Naive thymus-derived CD4-positive, alpha-beta T cell (primary cell): Measurements from ENCODE around the gene ZNF670. TPM values are rescaled to one million over a fixed set of nuclear protein-coding genes. Genes with fewer than 3 reads are reported as not detected.
A peak's percentile ranks its signal among the peaks of the same experiment; 100 is the strongest.

Experiments used
- ATAC-seq: fragments of 150-1000 bp; cut with Tn5 transposase; 2 replicates; pipeline ENCODE4 v1.10.0; 2021; ENCODE audit warnings: mild to moderate bottlenecking, moderate library complexity
- CTCF ChIA-PET: fragments of 350-600 bp; sonication (Branson Sonifier 250); formaldehyde crosslinking; loops from one replicate; lab custom pipeline; 2021; ENCODE audit warnings: antibody characterized with exemption; lab: Charles Lee
- POLR2A ChIA-PET: fragments of 350-600 bp; sonication (Branson Sonifier 250); formaldehyde crosslinking; loops from one replicate; lab custom pipeline; 2021; ENCODE audit warnings: antibody characterized with exemption, inconsistent platforms; lab: Charles Lee
- DNase-seq, 9 donors: peaks; one replicate each; pipeline versions ENCODE4 v3.0.0 to v3.0.0-alpha.2; 2020 to 2022; ENCODE audit warnings: mixed read lengths in 1 of 9
- H3K27ac ChIP-seq: one replicate; pipeline ENCODE4 v1.7.0; 2013; ENCODE audit warnings: mild to moderate bottlenecking, low read depth, low read length, moderate library complexity
- H3K27me3 ChIP-seq, 2 donors: one replicate each; pipeline ENCODE4 v1.7.0; 2013; ENCODE audit warnings: low read length in 2 of 2, mild to moderate bottlenecking in 2 of 2, moderate library complexity in 2 of 2; ENCODE audit not compliant: control insufficient read depth in 2 of 2, insufficient read depth in 2 of 2
- H3K36me3 ChIP-seq, 3 experiments: 1 replicate in 2 of 3; 2 replicates in 1 of 3; pipeline ENCODE4 v1.7.0; 2013; ENCODE audit warnings: low read length in 3 of 3, mild to moderate bottlenecking in 3 of 3, moderate library complexity in 1 of 3; ENCODE audit not compliant: insufficient read depth in 3 of 3, control insufficient read depth in 2 of 3
- H3K4me1 ChIP-seq, 2 donors: one replicate each; pipeline ENCODE4 v1.7.0; 2013; ENCODE audit warnings: low read length in 2 of 2, mild to moderate bottlenecking in 2 of 2, moderate library complexity in 1 of 2; ENCODE audit not compliant: control insufficient read depth in 2 of 2, insufficient read depth in 2 of 2
- H3K4me3 ChIP-seq: 2 replicates; pipeline ENCODE4 v1.7.0; 2013; ENCODE audit warnings: mild to moderate bottlenecking, low read length
- H3K9me3 ChIP-seq, 3 experiments: 1 replicate in 2 of 3; 2 replicates in 1 of 3; pipeline ENCODE4 v1.7.0; 2013; ENCODE audit warnings: low read length in 3 of 3; ENCODE audit not compliant: control insufficient read depth in 2 of 3
- H3K27ac Mint-ChIP-seq, 9 donors: one replicate each; pipeline ENCODE4 v1.8.0; 2020 to 2022; ENCODE audit warnings: mixed read lengths in 9 of 9, mild to moderate bottlenecking in 8 of 9, moderate library complexity in 5 of 9, inconsistent platforms in 2 of 9
- H3K27me3 Mint-ChIP-seq, 5 donors: one replicate each; pipeline ENCODE4 v1.8.0; 2021 to 2022; ENCODE audit warnings: mixed read lengths in 5 of 5, mild to moderate bottlenecking in 1 of 5
- H3K36me3 Mint-ChIP-seq, 5 donors: one replicate each; pipeline ENCODE4 v1.8.0; 2020 to 2022; ENCODE audit warnings: mixed read lengths in 5 of 5, mild to moderate bottlenecking in 3 of 5, inconsistent platforms in 1 of 5
- H3K4me1 Mint-ChIP-seq, 7 donors: one replicate each; pipeline ENCODE4 v1.8.0; 2020 to 2022; ENCODE audit warnings: mixed read lengths in 7 of 7, mild to moderate bottlenecking in 3 of 7, inconsistent platforms in 1 of 7
- H3K4me3 Mint-ChIP-seq, 10 donors: one replicate each; pipeline ENCODE4 v1.8.0; 2020 to 2022; ENCODE audit warnings: mild to moderate bottlenecking in 10 of 10, mixed read lengths in 10 of 10, moderate library complexity in 6 of 10, inconsistent platforms in 2 of 10
- H3K9me3 Mint-ChIP-seq, 11 donors: one replicate each; pipeline ENCODE4 v1.8.0; 2020 to 2022; ENCODE audit warnings: mixed read lengths in 11 of 11, mild to moderate bottlenecking in 4 of 11, inconsistent platforms in 1 of 11, moderate library complexity in 1 of 11
- intact Hi-C, 2 donors: fragments of 100-400 bp; cut with micrococcal nuclease; formaldehyde crosslinking; loops; one replicate each; pipeline ENCODE4 v1.15.1; 2023
- polyA plus RNA-seq, 2 donors: library from polyadenylated mRNA; unstranded; fragments of 300-500 nt; fragmentation: Illumina TruSeq; gene quantifications; one replicate each; pipeline ENCODE4 v1.2.3, GENCODE V29; 2021
- total RNA-seq, 6 experiments: library from RNA in 5 of 6; stranded (reverse) in 5 of 6; gene quantifications; 1 replicate in 5 of 6; 2 replicates in 1 of 6; pipeline ENCODE4 v1.2.3 and lab custom pipeline; 2021 to 2026

The ZNF670 gene
- total and polyA plus RNA-seq, 7 experiments from 2014 or later: 0.56 to 4.0 (median 1.6) TPM

DNA sequence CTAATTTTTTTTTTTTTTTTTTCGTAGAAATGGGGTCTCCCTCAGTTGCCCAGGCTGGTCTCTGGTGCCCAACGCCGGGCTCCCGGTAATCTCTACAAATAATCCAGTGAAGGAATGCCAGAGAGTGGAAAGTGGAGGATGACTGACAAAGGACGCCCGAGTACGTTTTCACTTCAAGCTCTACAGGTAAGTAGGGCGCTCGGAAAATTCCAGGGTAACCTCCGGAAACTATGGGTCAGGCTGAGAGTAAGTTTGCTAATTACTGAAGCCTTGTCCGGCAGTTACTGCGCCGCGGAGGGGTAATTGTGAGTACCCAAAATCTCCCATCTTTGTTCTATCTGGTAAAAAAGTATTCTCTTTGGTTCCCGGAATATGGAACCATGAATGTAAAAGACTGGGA lies 27.4 kb upstream of the ZNF670 start:
- Mint-ChIP-seq H3K27ac (no peak overlapping the region), H3K36me3 (peaks cover 15 to 33% (median 24%) of the 10 kb centered on the region in 5 donors), H3K27me3 (peaks cover 30 to 39% (median 38%) of the 10 kb centered on the region in 5 donors), H3K4me1 (peaks cover 11 to 34% (median 23%) of the 10 kb centered on the region in 7 donors), H3K4me3 (peak overlapping the region in 4 of 10 donors; percentile 12 to 21 (median 20)), H3K9me3 (peaks cover 3 to 37% (median 25%) of the 10 kb centered on the region in 11 donors)
- DNase-seq (no peak), ATAC-seq (no peak)
- intact Hi-C loops: loop anchor here (10.0 kb wide), 2 partner anchors 69 to 601 kb away; partner anchors contain the start of genes SMYD3 (in 1 of the 2) and ZNF124 (in 1 of the 2)
- ChIA-PET POLR2A (interaction anchor here (1.4 kb wide), 1 partner anchor 225 kb away, joined by 4 read pairs; no protein-coding TSS in a partner anchor), CTCF (no interaction called here)
- H3K27me3 ChIP-seq: peaks cover 0 to 4% of the 10 kb centered on the region in 2 donors
- peaks cover 11 to 20% (median 12%) of the 10 kb centered on the region in 3 experiments for H3K36me3 ChIP-seq
- peaks cover 4 to 9% of the 10 kb centered on the region in 2 donors for H3K4me1 ChIP-seq
- no peak overlapping the region for H3K4me3 ChIP-seq
- no peak overlapping the region for H3K27ac ChIP-seq
- peaks cover 0 to 16% (median 10%) of the 10 kb centered on the region in 3 experiments for H3K9me3 ChIP-seq

DNA sequence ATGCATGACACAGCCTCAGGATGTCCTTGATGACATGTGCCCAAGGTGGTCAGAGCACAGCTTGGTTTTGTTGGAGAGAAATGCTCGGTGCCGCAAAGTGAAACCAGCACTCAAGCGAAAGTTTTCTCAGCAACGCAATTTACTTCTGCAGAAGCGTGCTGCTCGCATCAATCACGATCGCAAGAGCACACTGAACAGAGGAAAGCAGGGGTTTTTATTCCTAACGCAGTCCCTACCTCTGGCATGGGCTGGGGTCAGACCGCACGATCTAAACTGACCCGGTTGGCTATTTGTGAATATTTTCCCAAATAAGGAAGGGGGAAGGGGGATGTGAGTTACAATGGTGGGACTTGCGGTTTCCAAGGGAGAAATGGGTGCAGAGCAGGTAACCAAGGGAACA lies 26.4 kb upstream of the ZNF670 start:
- H3K9me3 ChIP-seq: peaks cover 0 to 26% (median 19%) of the 10 kb centered on the region in 3 experiments
- peaks cover 19 to 40% (median 33%) of the 10 kb centered on the region in 5 donors for H3K36me3 Mint-ChIP-seq
- peaks cover 22 to 33% (median 30%) of the 10 kb centered on the region in 5 donors for H3K27me3 Mint-ChIP-seq
- ChIA-PET POLR2A (interaction anchor here (1.0 to 2.2 kb wide), 5 partner anchors 10 to 226 kb away, joined by 3 to 11 read pairs (median 4); partner anchors contain the start of genes AHCTF1 and ZNF670), CTCF (no interaction called here)
- peak overlapping the region in 3 of 9 donors; percentile 51 to 80 (median 77) for H3K27ac Mint-ChIP-seq
- H3K4me1 ChIP-seq: peaks cover 3 to 4% of the 10 kb centered on the region in 2 donors
- H3K36me3 ChIP-seq: peaks cover 19 to 29% (median 20%) of the 10 kb centered on the region in 3 experiments
- intact Hi-C loops: loop anchor here (1.0 to 10.0 kb wide), 8 partner anchors 27 to 600 kb away; partner anchors contain the start of genes CNST (in 2 of the 2), TFB2M (in 2 of the 2), ZNF496 (in 2 of the 2) and ZNF670 (in 2 of the 2)
- DNase-seq (no peak), ATAC-seq (no peak)
- peaks cover 0 to 1% of the 10 kb centered on the region in 2 donors for H3K27me3 ChIP-seq
- peaks cover 6 to 29% (median 19%) of the 10 kb centered on the region in 7 donors for H3K4me1 Mint-ChIP-seq
- no peak overlapping the region for H3K4me3 ChIP-seq
- H3K9me3 Mint-ChIP-seq: peaks cover 3 to 47% (median 35%) of the 10 kb centered on the region in 11 donors
- peak overlapping the region; percentile 12 to 93 (median 86) for H3K4me3 Mint-ChIP-seq
- H3K27ac ChIP-seq: no peak overlapping the region

DNA sequence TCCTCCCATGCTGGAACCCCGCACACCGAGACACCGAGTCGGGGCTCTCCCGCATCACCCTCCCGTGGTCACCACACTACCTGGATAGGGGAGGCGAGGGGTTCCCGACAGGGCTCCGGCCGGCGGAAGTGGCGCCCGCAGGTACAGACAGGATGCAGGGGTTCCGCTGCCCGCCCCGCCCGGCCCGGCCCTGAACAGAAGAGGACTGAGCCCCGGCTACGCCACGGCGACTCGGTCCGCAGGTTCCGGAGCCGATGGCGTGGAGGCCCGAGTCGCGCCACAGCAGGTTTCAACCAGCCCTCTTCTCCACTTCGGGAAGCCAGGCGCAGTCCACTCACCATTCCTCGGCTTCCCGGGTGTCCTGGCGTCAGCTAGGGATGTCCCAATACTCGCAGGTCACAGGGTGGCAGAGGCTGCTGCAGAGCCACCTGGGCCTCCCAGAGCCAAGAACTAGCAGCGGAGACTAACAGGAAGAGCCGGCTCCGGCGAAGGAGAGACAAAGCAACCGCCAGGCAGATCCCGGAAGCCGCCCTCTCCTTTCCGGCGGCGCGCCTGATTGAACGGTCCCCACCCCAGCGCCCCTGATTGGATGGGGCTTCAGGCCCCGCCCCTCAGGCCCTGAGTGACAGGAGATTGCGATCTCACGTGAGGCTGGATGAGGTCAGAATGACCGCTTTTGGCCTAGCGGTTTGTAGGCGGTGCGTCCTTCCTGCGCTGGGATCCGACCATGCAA lies 25.4 kb upstream of the ZNF670 start, which contains the start of gene ZNF669:
ZNF669 (minus strand) TSS at position 498 of the 733 bp plus-strand sequence; CDS start at position 341, 157 bp downstream.
- Mint-ChIP-seq H3K4me1 (peaks cover 6 to 24% (median 16%) of the 10 kb centered on the region in 7 donors), H3K9me3 (peaks cover 3 to 55% (median 34%) of the 10 kb centered on the region in 11 donors), H3K36me3 (peaks cover 19 to 46% (median 33%) of the 10 kb centered on the region in 5 donors), H3K4me3 (peak within 1 kb of the TSS; percentile 83 to 93 (median 91)), H3K27ac (peak within 1 kb of the TSS; percentile 70 to 93 (median 81)), H3K27me3 (peaks cover 15 to 25% (median 21%) of the 10 kb centered on the region in 5 donors)
- Histone ChIP-seq H3K4me3 (peak within 1 kb of the TSS; percentile 96), H3K27me3 (no peaks in the 10 kb centered on the region), H3K9me3 (peaks cover 0 to 34% (median 19%) of the 10 kb centered on the region in 3 experiments), H3K4me1 (peaks cover 3 to 4% of the 10 kb centered on the region in 2 donors), H3K36me3 (peaks cover 19 to 29% (median 20%) of the 10 kb centered on the region in 3 experiments), H3K27ac (peak within 1 kb of the TSS; percentile 82)
- DNase-seq (peak; percentile 84 to 91 (median 89)), ATAC-seq (peak; percentile 99)
- ChIA-PET CTCF (no interaction called here), POLR2A (interaction anchor here (1.0 to 2.2 kb wide), 6 partner anchors 11 to 227 kb away, joined by 3 to 11 read pairs (median 4); partner anchors contain the start of genes AHCTF1 and ZNF670)
- intact Hi-C loops: loop anchor here (1.0 to 10.0 kb wide), 8 partner anchors 26 to 599 kb away; partner anchors contain the start of genes CNST (in 2 of the 2), TFB2M (in 2 of the 2), ZNF496 (in 2 of the 2) and ZNF670 (in 2 of the 2)

DNA sequence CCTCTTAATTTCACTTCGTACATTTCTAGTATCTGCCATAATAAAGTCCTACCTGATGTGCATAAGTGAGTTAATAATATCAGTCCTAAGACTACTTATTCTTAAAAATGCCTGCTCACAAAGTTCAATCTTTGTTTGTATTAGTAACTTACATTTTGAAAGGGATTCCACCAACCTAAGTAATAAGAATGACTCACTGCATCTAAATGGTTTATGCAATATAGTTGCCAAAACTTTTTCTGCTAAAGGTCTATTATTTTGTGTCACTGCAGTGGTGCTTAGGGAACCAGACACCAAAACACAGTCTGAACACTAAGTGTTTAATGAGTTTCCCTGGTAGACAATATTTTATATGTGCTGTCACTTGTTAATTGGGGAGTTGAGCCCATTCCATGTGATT lies 23.8 kb upstream of the ZNF670 start:
- H3K36me3 ChIP-seq: peaks cover 19 to 34% (median 20%) of the 10 kb centered on the region in 3 experiments

DNA sequence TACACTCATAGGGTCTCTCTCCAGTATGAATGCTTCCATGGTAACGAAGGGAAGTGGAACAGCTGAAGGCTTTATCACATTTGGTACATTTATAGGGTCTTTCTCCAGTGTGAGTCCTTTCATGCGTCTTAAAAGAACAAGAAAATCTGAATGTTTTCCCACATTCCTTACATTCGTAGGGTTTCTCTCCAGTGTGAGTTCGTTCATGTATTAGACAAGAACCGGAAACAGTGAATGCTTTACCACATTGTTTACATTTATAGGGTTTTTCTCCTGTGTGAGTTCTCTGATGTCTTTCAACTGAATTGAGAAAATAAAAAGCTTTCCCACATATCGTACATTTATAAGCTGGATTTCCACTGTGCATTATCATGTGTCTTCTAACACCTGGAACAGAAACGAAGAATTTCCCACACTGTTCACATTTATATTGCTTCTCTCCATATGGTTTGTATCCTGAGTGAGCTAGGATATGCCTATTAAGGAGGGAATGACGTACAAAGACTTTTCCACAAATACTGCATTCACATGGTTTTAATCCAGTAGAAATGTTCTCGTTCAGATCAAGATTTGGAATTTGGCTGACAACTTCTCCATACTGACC lies 22.2 kb upstream of the ZNF670 start:
- Mint-ChIP-seq H3K4me1 (peaks cover 6 to 24% (median 16%) of the 10 kb centered on the region in 7 donors), H3K36me3 (peaks cover 24 to 76% (median 52%) of the 10 kb centered on the region in 5 donors), H3K9me3 (peaks cover 10 to 88% (median 56%) of the 10 kb centered on the region in 11 donors), H3K4me3 (peak overlapping the region in 2 of 10 donors; percentile 19 to 36), H3K27ac (no peak overlapping the region), H3K27me3 (peaks cover 0 to 5% (median 0%) of the 10 kb centered on the region in 5 donors)
- Histone ChIP-seq H3K27me3 (no peaks in the 10 kb centered on the region), H3K36me3 (peaks cover 19 to 35% (median 20%) of the 10 kb centered on the region in 3 experiments), H3K27ac (no peak overlapping the region), H3K4me1 (peaks cover 3 to 4% of the 10 kb centered on the region in 2 donors), H3K4me3 (peak overlapping the region; percentile 8), H3K9me3 (peaks cover 0 to 63% (median 19%) of the 10 kb centered on the region in 3 experiments)
- ChIA-PET POLR2A (interaction anchor here (1.0 kb wide), 1 partner anchor 22 kb away, joined by 3 read pairs; the partner anchor contains the start of gene ZNF670), CTCF (no interaction called here)
- intact Hi-C loops: loop anchor here (5.0 to 10.0 kb wide), 3 partner anchors 57 to 596 kb away; partner anchors contain the start of genes SMYD3 (in 1 of the 2) and ZNF124 (in 1 of the 2)
- DNase-seq (no peak), ATAC-seq (no peak)

More for the DNA sequence above, 23.8 kb upstream of the ZNF670 start:
- peaks cover 3 to 4% of the 10 kb centered on the region in 2 donors for H3K4me1 ChIP-seq
- H3K9me3 ChIP-seq: peaks cover 0 to 48% (median 19%) of the 10 kb centered on the region in 3 experiments
- Mint-ChIP-seq H3K36me3 (peaks cover 19 to 61% (median 39%) of the 10 kb centered on the region in 5 donors), H3K27ac (peak overlapping the region in 2 of 9 donors; percentile 38 to 76), H3K4me1 (peaks cover 6 to 24% (median 16%) of the 10 kb centered on the region in 7 donors), H3K9me3 (peaks cover 3 to 71% (median 42%) of the 10 kb centered on the region in 11 donors), H3K27me3 (peaks cover under 1 to 9% (median 6%) of the 10 kb centered on the region in 5 donors), H3K4me3 (peak overlapping the region in 9 of 10 donors; percentile 35 to 87 (median 47))
- ATAC-seq (no peak), DNase-seq (no peak)
- ChIA-PET CTCF (no interaction called here), POLR2A (no interaction called here)
- H3K4me3 ChIP-seq: peak overlapping the region; percentile 3
- intact Hi-C loops: loop anchor here (5.0 to 10.0 kb wide), 3 partner anchors 55 to 598 kb away; partner anchors contain the start of genes SMYD3 (in 1 of the 2) and ZNF124 (in 1 of the 2)
- no peak overlapping the region for H3K27ac ChIP-seq
- H3K27me3 ChIP-seq: no peaks in the 10 kb centered on the region
